ENCODE data around the gene SLC47A2.

The SLC47A2 gene

GRCh38 chr17:19646788-19647696 lies 69.3 kb downstream of the SLC47A2 start:
- in situ Hi-C loops (cut with MboI; ENCODE audit: low pct_unique_long_range_greater_than_20kb, low sequenced_read_pairs, unreplicated experiment), result no loop called here
- DNase-seq (ENCODE audit: low spot score), result no peak
- TF ChIP-seq CTCF (IDR thresholded peaks at IDR 0.05; ENCODE audit: extremely low read depth, insufficient read depth, missing control alignments), result no peak

DNA sequence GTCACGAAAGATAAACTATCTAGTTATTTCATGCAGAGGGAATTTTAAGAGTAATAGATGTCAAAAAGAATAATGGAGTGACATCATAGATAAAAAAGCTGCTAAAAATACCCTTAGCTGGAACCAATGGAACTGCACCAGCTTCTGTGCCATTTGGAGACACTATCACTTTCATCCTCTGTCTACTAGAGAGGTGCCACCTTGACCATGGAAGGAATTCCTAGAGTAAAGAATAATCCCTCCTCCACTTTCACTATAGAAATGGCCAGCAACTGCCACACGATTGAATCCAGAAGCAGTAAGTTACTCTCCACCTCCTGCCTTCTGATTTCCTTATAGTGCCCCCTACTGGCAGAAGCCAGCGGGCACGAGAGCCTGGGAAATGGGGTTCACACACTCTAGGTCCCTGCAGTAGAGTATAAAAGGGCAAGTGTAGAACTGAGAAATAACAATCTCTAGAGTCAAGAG lies 70.6 kb downstream of the SLC47A2 start:
- TF ChIP-seq CTCF (IDR thresholded peaks at IDR 0.05; ENCODE audit: extremely low read depth, insufficient read depth, missing control alignments), result peak; percentile 88
- peak; percentile 72 for DNase-seq (ENCODE audit: low spot score)
- in situ Hi-C loops (cut with MboI; ENCODE audit: low pct_unique_long_range_greater_than_20kb, low sequenced_read_pairs, unreplicated experiment), result no loop called here

GRCh38 chr17:19644493-19645210 lies 71.7 kb downstream of the SLC47A2 start:
- TF ChIP-seq CTCF (IDR thresholded peaks at IDR 0.05; ENCODE audit: extremely low read depth, insufficient read depth, missing control alignments), result no peak
- DNase-seq (ENCODE audit: low spot score), result no peak
- in situ Hi-C loops (cut with MboI; ENCODE audit: low pct_unique_long_range_greater_than_20kb, low sequenced_read_pairs, unreplicated experiment), result no loop called here

DNA sequence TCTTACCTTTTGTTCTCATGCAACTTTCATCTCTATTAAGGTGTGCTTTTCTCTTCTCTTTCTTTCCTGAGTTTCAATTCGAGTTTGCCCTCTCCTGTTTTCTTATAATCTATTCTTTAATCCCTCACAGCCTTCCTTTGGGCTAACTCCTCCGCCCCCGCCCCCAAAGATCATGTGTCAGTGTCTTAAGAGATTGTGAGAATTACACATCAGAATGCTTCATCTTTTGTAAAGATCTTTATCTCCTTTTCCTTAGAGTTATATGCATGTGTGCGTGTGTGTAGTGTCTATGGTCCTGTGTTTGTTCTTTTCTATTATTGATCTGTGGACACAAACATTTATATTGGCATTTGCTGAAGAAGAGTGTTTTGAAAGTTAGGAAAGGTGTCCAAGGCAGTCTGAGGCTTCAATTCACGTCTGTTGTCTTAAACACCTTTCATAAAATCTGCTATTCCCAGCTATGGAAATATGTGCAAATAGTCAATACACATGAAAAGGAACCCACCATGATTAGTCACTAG lies 74.0 kb downstream of the SLC47A2 start:
- no peak for TF ChIP-seq CTCF (IDR thresholded peaks at IDR 0.05; ENCODE audit: extremely low read depth, insufficient read depth, missing control alignments)
- DNase-seq (ENCODE audit: low spot score), result no peak
- in situ Hi-C loops (cut with MboI; ENCODE audit: low pct_unique_long_range_greater_than_20kb, low sequenced_read_pairs, unreplicated experiment), result no loop called here

GRCh38 chr17:19641687-19642372 lies 74.6 kb downstream of the SLC47A2 start:
- TF ChIP-seq CTCF (IDR thresholded peaks at IDR 0.05; ENCODE audit: extremely low read depth, insufficient read depth, missing control alignments), result no peak
- in situ Hi-C loops (cut with MboI; ENCODE audit: low pct_unique_long_range_greater_than_20kb, low sequenced_read_pairs, unreplicated experiment), result no loop called here
- DNase-seq (ENCODE audit: low spot score), result no peak

GRCh38 chr17:19631905-19632304 lies 84.5 kb downstream of the SLC47A2 start:
- DNase-seq (ENCODE audit: low spot score), result no peak
- no peak for TF ChIP-seq CTCF (IDR thresholded peaks at IDR 0.05; ENCODE audit: extremely low read depth, insufficient read depth, missing control alignments)
- in situ Hi-C loops (cut with MboI; ENCODE audit: low pct_unique_long_range_greater_than_20kb, low sequenced_read_pairs, unreplicated experiment), result no loop called here

All from GM13977 (cell line).